ENCODE measurements around the gene COQ2. TPM values are rescaled to one million over a fixed set of nuclear protein-coding genes. Genes with fewer than 3 reads are reported as not detected.

COQ2 gene
- total RNA-seq, 1 experiment from 2014 or later: 19.5 TPM

DNA sequence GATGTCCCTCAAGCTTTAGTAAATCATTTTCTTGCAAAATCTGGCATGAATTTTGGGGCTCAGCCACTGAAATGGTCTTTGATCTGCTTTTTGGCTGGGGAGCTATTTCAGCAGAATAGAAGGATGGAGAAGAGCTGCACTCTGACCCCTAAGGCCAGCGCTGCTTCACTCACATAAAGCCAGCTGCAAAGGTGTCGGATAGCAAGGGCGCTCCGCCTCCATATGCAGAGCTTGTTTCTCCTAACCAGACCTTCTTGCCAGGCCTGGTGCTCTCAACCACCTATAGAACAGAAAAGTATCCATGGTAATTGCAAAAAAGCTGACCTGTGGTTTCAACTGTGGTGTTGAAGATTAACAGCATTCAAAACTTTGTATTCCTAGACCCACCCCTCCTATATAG, 24.1 kb upstream of the COQ2 start:
- Histone ChIP-seq H3K79me2 (ENCODE audit: low read depth) (no peaks in the 10 kb centered on the region), H2AFZ (no peak overlapping the region), H3F3A (ENCODE audit: insufficient read depth, low read depth) (no peaks in the 10 kb centered on the region), H3K9me2 (ENCODE audit: insufficient read depth) (no peaks in the 10 kb centered on the region), H3K27me3 (ENCODE audit: insufficient read depth, low read depth) (no peaks in the 10 kb centered on the region), H3K4me1 (replicated peaks; ENCODE audit: insufficient read depth) (no peaks in the 10 kb centered on the region), H3K9me3 (ENCODE audit: insufficient read depth, low read depth) (no peaks in the 10 kb centered on the region), H3K27ac (no peak overlapping the region), H4K20me1 (ENCODE audit: insufficient read depth) (no peaks in the 10 kb centered on the region), H3K4me3 (no peak overlapping the region), H3K4me2 (no peak overlapping the region), H3K36me3 (ENCODE audit: low read depth) (no peaks in the 10 kb centered on the region)
- intact Hi-C loops (cut with micrococcal nuclease; ENCODE audit: unreplicated experiment): no loop called here
- no peak for TF ChIP-seq EZH2 (IDR thresholded peaks at IDR 0.05; ENCODE audit: low read depth)
- TF ChIP-seq, protein P1, sequence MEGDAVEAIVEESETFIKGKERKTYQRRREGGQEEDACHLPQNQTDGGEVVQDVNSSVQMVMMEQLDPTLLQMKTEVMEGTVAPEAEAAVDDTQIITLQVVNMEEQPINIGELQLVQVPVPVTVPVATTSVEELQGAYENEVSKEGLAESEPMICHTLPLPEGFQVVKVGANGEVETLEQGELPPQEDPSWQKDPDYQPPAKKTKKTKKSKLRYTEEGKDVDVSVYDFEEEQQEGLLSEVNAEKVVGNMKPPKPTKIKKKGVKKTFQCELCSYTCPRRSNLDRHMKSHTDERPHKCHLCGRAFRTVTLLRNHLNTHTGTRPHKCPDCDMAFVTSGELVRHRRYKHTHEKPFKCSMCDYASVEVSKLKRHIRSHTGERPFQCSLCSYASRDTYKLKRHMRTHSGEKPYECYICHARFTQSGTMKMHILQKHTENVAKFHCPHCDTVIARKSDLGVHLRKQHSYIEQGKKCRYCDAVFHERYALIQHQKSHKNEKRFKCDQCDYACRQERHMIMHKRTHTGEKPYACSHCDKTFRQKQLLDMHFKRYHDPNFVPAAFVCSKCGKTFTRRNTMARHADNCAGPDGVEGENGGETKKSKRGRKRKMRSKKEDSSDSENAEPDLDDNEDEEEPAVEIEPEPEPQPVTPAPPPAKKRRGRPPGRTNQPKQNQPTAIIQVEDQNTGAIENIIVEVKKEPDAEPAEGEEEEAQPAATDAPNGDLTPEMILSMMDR (conservative IDR thresholded peaks at IDR 0.05): no peak
- no peak for DNase-seq
- BruUV-seq (replicated peaks): no TSS peak
- CTCF ChIA-PET: no interaction called here
- POLR2A ChIA-PET (ENCODE audit: unreplicated experiment): interaction anchor here (0.6 kb wide), 1 partner anchor 153 kb away, joined by 4 read pairs; no protein-coding TSS in a partner anchor

DNA sequence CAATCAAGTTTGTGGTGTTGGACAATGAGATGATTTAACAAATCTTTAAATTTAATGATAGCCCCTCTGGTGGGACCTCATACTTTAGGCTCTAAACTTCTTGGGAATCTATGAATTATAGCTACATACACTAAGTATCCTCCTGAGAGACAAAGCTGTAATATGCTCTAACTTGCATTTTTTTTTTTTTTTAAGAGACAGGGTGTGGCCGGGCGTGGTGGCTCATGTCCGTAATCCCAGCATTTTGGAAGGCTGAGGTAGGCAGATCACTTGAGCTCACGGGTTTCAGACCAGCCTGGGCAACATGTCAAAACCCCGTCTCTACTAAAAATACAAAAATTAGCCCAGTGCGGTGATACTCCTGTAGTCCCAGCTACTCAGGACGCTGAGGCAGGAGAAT, 23.3 kb upstream of the COQ2 start:
- Histone ChIP-seq H3K27me3 (ENCODE audit: insufficient read depth, low read depth) (no peaks in the 10 kb centered on the region), H2AFZ (no peak overlapping the region), H3K36me3 (ENCODE audit: low read depth) (no peaks in the 10 kb centered on the region), H3K79me2 (ENCODE audit: low read depth) (no peaks in the 10 kb centered on the region), H4K20me1 (ENCODE audit: insufficient read depth) (no peaks in the 10 kb centered on the region), H3F3A (ENCODE audit: insufficient read depth, low read depth) (no peaks in the 10 kb centered on the region), H3K4me3 (no peak overlapping the region), H3K9me3 (ENCODE audit: insufficient read depth, low read depth) (no peaks in the 10 kb centered on the region), H3K9me2 (ENCODE audit: insufficient read depth) (no peaks in the 10 kb centered on the region), H3K27ac (no peak overlapping the region), H3K4me2 (no peak overlapping the region), H3K4me1 (replicated peaks; ENCODE audit: insufficient read depth) (no peaks in the 10 kb centered on the region)
- BruUV-seq (replicated peaks): no TSS peak
- intact Hi-C loops (cut with micrococcal nuclease; ENCODE audit: unreplicated experiment): no loop called here
- TF ChIP-seq, protein P1 (conservative IDR thresholded peaks at IDR 0.05): no peak
- no peak for TF ChIP-seq EZH2 (IDR thresholded peaks at IDR 0.05; ENCODE audit: low read depth)
- CTCF ChIA-PET: interaction anchor here (0.6 to 0.7 kb wide), 2 partner anchors 30 to 97 kb away, joined by 3 to 4 read pairs; no protein-coding TSS in a partner anchor
- POLR2A ChIA-PET (ENCODE audit: unreplicated experiment): no interaction called here
- no peak for DNase-seq

DNA sequence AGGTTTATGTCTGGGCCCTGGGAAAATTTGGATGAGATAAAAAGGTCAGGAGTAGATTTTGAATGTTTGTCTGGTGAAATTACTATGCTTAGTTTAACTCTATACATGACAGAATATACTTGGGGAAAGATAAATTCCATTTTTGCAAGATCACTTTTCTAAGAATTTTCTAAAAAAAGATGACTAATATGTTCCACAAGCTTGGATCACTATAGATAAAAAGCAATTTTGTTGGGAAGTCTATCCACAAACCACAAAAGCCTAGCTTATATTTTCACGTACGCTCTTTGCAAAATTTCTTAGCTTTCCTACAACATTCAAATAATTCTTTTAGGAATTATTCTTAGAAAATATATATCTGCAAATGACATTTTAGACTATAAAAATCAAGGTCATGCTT, 20.6 kb upstream of the COQ2 start:
- BruUV-seq (replicated peaks): no TSS peak
- no peak for TF ChIP-seq EZH2 (IDR thresholded peaks at IDR 0.05; ENCODE audit: low read depth)
- TF ChIP-seq, protein P1 (conservative IDR thresholded peaks at IDR 0.05): no peak
- H3K79me2 ChIP-seq (ENCODE audit: low read depth): no peaks in the 10 kb centered on the region

More for the DNA sequence above, 20.6 kb upstream of the COQ2 start:
- H3K27ac ChIP-seq: no peak overlapping the region
- no peaks in the 10 kb centered on the region for H3K4me1 ChIP-seq (replicated peaks; ENCODE audit: insufficient read depth)
- ChIA-PET CTCF (no interaction called here), POLR2A (ENCODE audit: unreplicated experiment) (interaction anchor here (0.7 kb wide), 1 partner anchor 568 kb away, joined by 4 read pairs; no protein-coding TSS in a partner anchor)
- no peaks in the 10 kb centered on the region for H3F3A ChIP-seq (ENCODE audit: insufficient read depth, low read depth)
- H2AFZ ChIP-seq: no peak overlapping the region
- DNase-seq: no peak
- no peaks in the 10 kb centered on the region for H3K9me2 ChIP-seq (ENCODE audit: insufficient read depth)
- no peaks in the 10 kb centered on the region for H3K36me3 ChIP-seq (ENCODE audit: low read depth)
- H3K9me3 ChIP-seq (ENCODE audit: insufficient read depth, low read depth): no peaks in the 10 kb centered on the region
- no peak overlapping the region for H3K4me3 ChIP-seq
- no peaks in the 10 kb centered on the region for H3K27me3 ChIP-seq (ENCODE audit: insufficient read depth, low read depth)
- H3K4me2 ChIP-seq: no peak overlapping the region
- no peaks in the 10 kb centered on the region for H4K20me1 ChIP-seq (ENCODE audit: insufficient read depth)
- intact Hi-C loops (cut with micrococcal nuclease; ENCODE audit: unreplicated experiment): no loop called here
